HUDEP-2 (cell line): Measurements from ENCODE around the gene OR4D9.
"Not testable (repeated sequence)": the region's sequence is repeated elsewhere in the genome, so short reads cannot be mapped to it uniquely, and the experiment has no call there.

Source experiments
- DNase-seq, 76 experiments: peaks; one replicate each; lab custom pipeline; 2025; ENCODE audit not compliant: unreplicated experiment in 76 of 76; lab: John Stamatoyannopoulos, UW

Gene OR4D9

GRCh38 chr11:59510941-59511589 lies at the start of gene OR4D9:
Gene OR4D9 (plus strand): TSS chr11:59511539. CDS start chr11:59514913, 3,374 bp downstream.
- DNase-seq: no peak

GRCh38 chr11:59463190-59463641 lies 48.1 kb upstream of the OR4D9 start:
- peak in 1 of 76 experiments; percentile 3 for DNase-seq

GRCh38 chr11:59473015-59473414 lies 38.3 kb upstream of the OR4D9 start, which contains the start of gene OR4D10:
Gene OR4D10 (plus strand): TSS chr11:59473315. CDS start chr11:59477430, 4,115 bp downstream.
- DNase-seq: no peak

GRCh38 chr11:59475176-59475575 lies 36.2 kb upstream of the OR4D9 start:
- no peak for DNase-seq

GRCh38 chr11:59479906-59480305 lies 31.4 kb upstream of the OR4D9 start:
- DNase-seq: no peak

GRCh38 chr11:59480359-59480758 lies 31.0 kb upstream of the OR4D9 start:
- DNase-seq: no peak

- no peak for DNase-seq
Measured at GRCh38 chr11:59501931-59502330, 9.4 kb upstream of the OR4D9 start.

GRCh38 chr11:59503276-59503675 lies 8.1 kb upstream of the OR4D9 start, which contains the start of gene OR4D11:
Gene OR4D11 (plus strand): TSS chr11:59503576. CDS start chr11:59503576, 0 bp downstream.
- no peak for DNase-seq

GRCh38 chr11:59511675-59512074 lies 336 bp downstream of the OR4D9 start:
- DNase-seq: no peak

- not testable (repeated sequence) for DNase-seq
Measured at GRCh38 chr11:59520139-59520538, 8.8 kb downstream of the OR4D9 start.

- no peak for DNase-seq
Measured at GRCh38 chr11:59520741-59521140, 9.4 kb downstream of the OR4D9 start.

- DNase-seq: peak in 5 of 76 experiments; percentile 1 to 15 (median 11)
Measured at GRCh38 chr11:59523541-59523940, 12.2 kb downstream of the OR4D9 start.

GRCh38 chr11:59528711-59529110 lies 17.4 kb downstream of the OR4D9 start:
- no peak for DNase-seq

GRCh38 chr11:59532620-59533019 lies 21.3 kb downstream of the OR4D9 start:
- DNase-seq: no peak

GRCh38 chr11:59534676-59535075 lies 23.3 kb downstream of the OR4D9 start:
- DNase-seq: no peak

- no peak for DNase-seq
Measured at GRCh38 chr11:59542142-59542810, 30.9 kb downstream of the OR4D9 start.

- not testable (repeated sequence) for DNase-seq
Measured at GRCh38 chr11:59543713-59544112, 32.4 kb downstream of the OR4D9 start.

GRCh38 chr11:59544869-59545178 lies 33.5 kb downstream of the OR4D9 start:
- DNase-seq: peak in 3 of 76 experiments; percentile 10 to 37 (median 13)

- DNase-seq: peak in 74 of 76 experiments; percentile 20 to 92 (median 73)
Measured at GRCh38 chr11:59545179-59546020, 34.1 kb downstream of the OR4D9 start.

GRCh38 chr11:59547605-59548308 lies 36.4 kb downstream of the OR4D9 start:
- DNase-seq: peak in 68 of 76 experiments; percentile 5 to 84 (median 60)

- DNase-seq: no peak
Measured at GRCh38 chr11:59548309-59548656, 36.9 kb downstream of the OR4D9 start.
